Subcutaneous abdominal adipose tissue (tissue), 5 donors: Measurements from ENCODE around the gene LY6G6C.
A peak's percentile ranks its signal among the peaks of the same experiment; 100 is the strongest.

Source experiments
- H3K27ac ChIP-seq: one replicate; pipeline ENCODE4 v1.7.0; 2013; ENCODE audit warnings: low read depth, mild to moderate bottlenecking, inconsistent platforms, low read length, moderate library complexity
- H3K27me3 ChIP-seq, 5 donors: one replicate each; pipeline ENCODE4 v1.7.0; 2013; ENCODE audit warnings: low read length in 5 of 5, inconsistent platforms in 1 of 5; ENCODE audit not compliant: control insufficient read depth in 5 of 5, insufficient read depth in 4 of 5
- H3K36me3 ChIP-seq, 5 donors: one replicate each; pipeline ENCODE4 v1.7.0; 2013; ENCODE audit warnings: low read length in 5 of 5; ENCODE audit not compliant: control insufficient read depth in 5 of 5, insufficient read depth in 5 of 5
- H3K4me1 ChIP-seq, 5 donors: one replicate each; pipeline ENCODE4 v1.7.0; 2013; ENCODE audit warnings: low read length in 5 of 5, mild to moderate bottlenecking in 3 of 5, moderate library complexity in 1 of 5; ENCODE audit not compliant: control insufficient read depth in 5 of 5, insufficient read depth in 5 of 5
- H3K4me3 ChIP-seq, 5 donors: one replicate each; pipeline ENCODE4 v1.7.0; 2013; ENCODE audit warnings: low read length in 5 of 5, low read depth in 1 of 5
- H3K9ac ChIP-seq, 5 donors: one replicate each; pipeline ENCODE4 v1.7.0; 2013; ENCODE audit warnings: low read length in 5 of 5, mild to moderate bottlenecking in 4 of 5, moderate library complexity in 3 of 5
- H3K9me3 ChIP-seq, 5 donors: one replicate each; pipeline ENCODE4 v1.7.0; 2013; ENCODE audit warnings: low read length in 5 of 5; ENCODE audit not compliant: control insufficient read depth in 5 of 5
- donor health status: healthy.
- donor health status: healthy.
- donor health status: healthy.
- donor health status: healthy.
- donor health status: healthy.

Gene LY6G6C

DNA sequence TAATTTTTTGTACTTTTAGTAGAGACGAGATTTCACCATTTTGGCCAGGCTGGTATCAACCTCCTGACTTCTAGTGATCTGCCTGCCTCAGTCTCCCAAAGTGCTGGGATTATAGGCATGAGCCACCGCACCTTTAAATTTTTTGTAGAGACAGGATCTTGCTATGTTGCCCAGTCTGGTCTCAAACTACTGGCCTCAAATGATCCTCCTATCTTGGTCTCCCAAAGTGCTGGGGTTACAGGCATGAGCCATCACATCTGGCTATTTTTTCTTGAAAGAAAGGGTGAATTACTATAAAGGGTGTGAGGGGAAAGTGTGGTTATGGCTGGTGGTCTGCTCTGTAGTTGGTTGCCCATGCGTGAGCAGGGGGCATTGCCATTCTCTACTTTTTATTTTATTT lies 13.3 kb downstream of the LY6G6C start:
- H3K4me3 ChIP-seq, result no peak overlapping the region
- no peak overlapping the region for H3K27ac ChIP-seq
- H3K9ac ChIP-seq, result no peak overlapping the region
- H3K9me3 ChIP-seq, result no peaks in the 10 kb centered on the region
- H3K36me3 ChIP-seq, result no peaks in the 10 kb centered on the region
- H3K4me1 ChIP-seq, result peaks cover 0 to 15% (median 12%) of the 10 kb centered on the region in 5 donors
- peaks cover 0 to 4% (median 4%) of the 10 kb centered on the region in 5 donors for H3K27me3 ChIP-seq

- Histone ChIP-seq H3K27me3 (peaks cover 0 to 4% (median 4%) of the 10 kb centered on the region in 5 donors), H3K4me1 (peaks cover 0 to 18% (median 12%) of the 10 kb centered on the region in 5 donors), H3K9ac (no peak overlapping the region), H3K27ac (no peak overlapping the region), H3K36me3 (no peaks in the 10 kb centered on the region), H3K9me3 (no peaks in the 10 kb centered on the region), H3K4me3 (no peak overlapping the region)
These were observed 13.8 kb downstream of the LY6G6C start for GRCh38 chr6:31707701-31708100.

- Histone ChIP-seq H3K4me3 (no peak within 1 kb of the TSS), H3K9me3 (no peaks in the 10 kb centered on the region), H3K9ac (no peak within 1 kb of the TSS), H3K27ac (no peak within 1 kb of the TSS), H3K4me1 (peaks cover 5 to 29% (median 22%) of the 10 kb centered on the region in 5 donors), H3K27me3 (peaks cover 0 to 4% (median 4%) of the 10 kb centered on the region in 5 donors), H3K36me3 (no peaks in the 10 kb centered on the region)
These were observed 14.9 kb downstream of the LY6G6C start, which contains the start of gene LY6G6F for GRCh38 chr6:31706599-31706998. LY6G6F (plus strand) TSS chr6:31706866; CDS start chr6:31706907, 41 bp downstream.

DNA sequence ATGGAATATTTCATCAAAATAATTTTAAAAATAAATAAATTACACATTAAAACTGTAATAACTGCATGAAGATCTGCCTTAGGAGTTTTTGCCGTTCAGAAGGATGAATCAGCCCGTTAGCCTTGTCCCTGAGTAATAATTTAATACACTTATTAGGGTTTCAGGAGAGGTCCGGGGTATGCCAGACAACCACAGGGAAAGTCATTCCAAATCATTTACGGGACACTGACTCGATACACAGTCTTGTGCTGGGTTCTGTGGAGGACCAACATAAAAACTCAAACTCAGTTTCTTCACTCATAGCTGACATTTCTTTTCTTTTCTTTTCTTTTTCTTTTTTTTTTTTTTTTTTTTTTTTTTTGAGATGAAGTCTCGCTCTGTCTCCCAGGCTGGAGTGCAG lies 15.6 kb downstream of the LY6G6C start:
- Histone ChIP-seq H3K27ac (no peak overlapping the region), H3K4me3 (no peak overlapping the region), H3K9ac (no peak overlapping the region), H3K9me3 (no peaks in the 10 kb centered on the region), H3K4me1 (peaks cover 6 to 32% (median 23%) of the 10 kb centered on the region in 5 donors), H3K36me3 (peaks cover 0 to 3% (median 0%) of the 10 kb centered on the region in 5 donors), H3K27me3 (peaks cover 0 to 4% (median 4%) of the 10 kb centered on the region in 5 donors)

DNA sequence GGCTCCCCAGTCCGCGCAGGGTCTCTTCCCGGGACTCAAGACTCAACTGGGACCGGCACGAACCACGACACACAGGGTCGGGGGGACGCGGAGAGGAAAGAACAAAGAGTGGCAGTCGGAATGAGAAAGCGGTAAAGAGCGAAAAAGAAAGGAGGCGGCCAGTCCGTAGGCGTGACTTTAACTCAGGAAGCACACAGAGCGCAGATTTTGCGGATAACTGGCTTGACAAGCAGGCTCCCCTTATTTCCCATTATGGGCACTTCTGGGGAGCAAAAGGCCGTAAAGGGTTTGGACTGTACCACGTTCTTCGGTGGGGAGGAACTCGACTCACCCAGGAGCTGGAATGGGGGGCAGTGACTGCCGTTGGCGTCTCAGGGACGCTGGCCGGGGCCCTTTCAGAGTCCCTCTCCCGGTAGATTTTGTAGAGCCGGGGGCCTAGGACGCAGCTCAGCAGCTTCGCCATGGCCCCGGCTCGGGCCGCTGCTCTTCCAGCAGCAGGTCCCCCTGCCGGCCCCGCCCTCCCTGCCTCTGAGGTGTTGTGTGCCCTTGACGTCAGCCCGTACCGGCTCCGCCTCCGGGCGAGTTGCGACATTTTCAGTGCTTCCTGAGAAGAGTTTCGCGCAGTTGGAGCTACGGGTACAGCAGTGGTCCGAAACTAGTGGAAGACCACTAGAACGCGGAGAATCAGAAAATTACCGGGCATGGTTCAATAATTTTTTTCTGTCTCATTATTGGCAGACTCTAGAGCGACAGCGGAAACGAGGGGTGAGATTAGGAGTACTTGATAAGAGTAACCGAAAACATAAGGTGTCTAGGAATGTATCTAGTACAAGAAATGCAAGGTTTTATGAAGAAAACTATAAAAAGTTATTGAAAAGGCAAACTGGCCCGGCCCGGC lies 18.5 kb downstream of the LY6G6C start, which contains the start of gene ABHD16A:
Gene ABHD16A, minus strand, starts transcription at position 506 of the 898 bp plus-strand sequence. Its CDS starts 43 bp downstream, at position 463.
- Histone ChIP-seq H3K27ac (peak within 1 kb of the TSS; percentile 97), H3K4me3 (peak within 1 kb of the TSS; percentile 89 to 98 (median 94)), H3K9ac (peak within 1 kb of the TSS; percentile 90 to 97 (median 96)), H3K36me3 (peaks cover 0 to 19% (median 12%) of the 10 kb centered on the region in 5 donors), H3K4me1 (peaks cover 6 to 31% (median 24%) of the 10 kb centered on the region in 5 donors), H3K9me3 (no peaks in the 10 kb centered on the region), H3K27me3 (no peaks in the 10 kb centered on the region)

DNA sequence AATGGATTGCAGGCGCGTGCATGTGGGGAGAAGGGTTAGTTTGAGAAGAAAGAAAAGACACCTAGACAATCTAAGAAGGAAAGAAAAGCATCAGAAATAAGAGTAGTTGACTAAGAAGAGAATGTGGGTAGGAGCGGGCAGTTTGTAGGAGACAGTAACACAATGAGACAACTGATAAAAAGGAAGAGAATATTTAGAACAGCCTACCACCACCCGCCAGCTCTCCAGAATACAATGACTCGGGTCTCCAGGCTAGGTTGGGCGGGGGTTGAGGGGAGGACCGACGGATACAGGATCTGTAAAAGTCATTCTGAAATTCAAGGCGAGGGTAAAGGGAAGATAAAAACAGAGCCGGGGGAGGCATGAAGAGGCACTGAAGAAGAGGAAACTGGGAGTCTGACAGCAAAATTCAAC lies 19.1 kb downstream of the LY6G6C start:
- Histone ChIP-seq H3K4me1 (peaks cover 6 to 35% (median 24%) of the 10 kb centered on the region in 5 donors), H3K27me3 (no peaks in the 10 kb centered on the region), H3K9ac (peak overlapping the region; percentile 90 to 97 (median 96)), H3K27ac (peak overlapping the region; percentile 97), H3K36me3 (peaks cover 2 to 24% (median 12%) of the 10 kb centered on the region in 5 donors), H3K9me3 (no peaks in the 10 kb centered on the region), H3K4me3 (peak overlapping the region; percentile 89 to 98 (median 94))

- peak overlapping the region; percentile 90 to 97 (median 96) for H3K9ac ChIP-seq
- peak overlapping the region; percentile 97 for H3K27ac ChIP-seq
- peak overlapping the region; percentile 89 to 98 (median 94) for H3K4me3 ChIP-seq
- peaks cover 2 to 29% (median 14%) of the 10 kb centered on the region in 5 donors for H3K36me3 ChIP-seq
- H3K27me3 ChIP-seq, result no peaks in the 10 kb centered on the region
- H3K4me1 ChIP-seq, result peaks cover 6 to 35% (median 24%) of the 10 kb centered on the region in 5 donors
- no peaks in the 10 kb centered on the region for H3K9me3 ChIP-seq
These were observed 19.7 kb downstream of the LY6G6C start for GRCh38 chr6:31701666-31702404.

DNA sequence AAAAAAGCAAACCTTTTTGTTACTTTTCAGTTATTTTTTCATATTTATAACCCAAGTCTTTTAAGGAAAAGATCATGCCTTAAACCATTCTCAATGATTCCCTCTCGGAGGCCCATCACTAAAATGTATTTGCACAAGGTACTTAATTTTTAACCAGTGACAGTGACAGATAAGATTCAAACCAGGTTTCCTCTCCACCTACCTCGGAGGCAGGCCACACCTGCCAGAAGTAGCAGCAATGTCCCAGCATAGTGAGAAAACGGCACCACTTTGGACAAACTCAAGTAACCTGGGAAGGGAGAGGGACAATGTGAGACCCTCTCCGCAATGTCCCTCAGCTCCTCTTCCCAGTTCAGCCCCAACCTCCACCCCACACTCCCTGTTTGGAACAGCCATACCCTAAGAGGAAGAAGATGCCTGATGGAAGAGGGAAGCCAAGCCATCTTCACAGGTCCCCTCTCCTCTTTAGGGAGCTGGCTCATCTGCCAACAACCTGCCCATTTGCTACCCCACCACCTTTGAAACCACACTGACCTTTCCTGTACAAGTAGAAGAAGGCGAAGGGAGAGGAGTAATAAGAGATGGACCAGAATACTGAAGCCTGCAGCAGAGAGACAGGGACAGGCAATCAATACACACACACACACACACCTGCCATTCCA lies 20.7 kb downstream of the LY6G6C start:
- Histone ChIP-seq H3K9me3 (no peaks in the 10 kb centered on the region), H3K4me3 (no peak overlapping the region), H3K9ac (peak overlapping the region in 2 of 5 donors; percentile 9 to 30), H3K27me3 (no peaks in the 10 kb centered on the region), H3K27ac (no peak overlapping the region), H3K4me1 (peaks cover 6 to 38% (median 24%) of the 10 kb centered on the region in 5 donors), H3K36me3 (peaks cover 2 to 38% (median 22%) of the 10 kb centered on the region in 5 donors)

- H3K36me3 ChIP-seq, result peaks cover 2 to 69% (median 47%) of the 10 kb centered on the region in 5 donors
- no peak overlapping the region for H3K27ac ChIP-seq
- H3K4me1 ChIP-seq, result peaks cover 6 to 26% (median 19%) of the 10 kb centered on the region in 5 donors
- no peak overlapping the region for H3K4me3 ChIP-seq
- peak overlapping the region in 1 of 5 donors; percentile 10 for H3K9ac ChIP-seq
- no peaks in the 10 kb centered on the region for H3K27me3 ChIP-seq
- H3K9me3 ChIP-seq, result no peaks in the 10 kb centered on the region
These were observed 24.0 kb downstream of the LY6G6C start for GRCh38 chr6:31697555-31697954.
